8988T (cell line): Measurements from ENCODE around the gene CCNA1.
A peak's percentile ranks its signal among the peaks of the same experiment; 100 is the strongest.

Experiments used
- DNase-seq: peaks from one replicate; pipeline ENCODE4 v3.0.0; 2011

Gene CCNA1

GRCh38 chr13:36432106-36432544 is at the start of gene CCNA1:
Gene CCNA1, plus strand, starts transcription at chr13:36432495. Its CDS starts 562 bp downstream, at chr13:36433057.
- no peak for DNase-seq

GRCh38 chr13:36385489-36385888 is 46.8 kb upstream of the CCNA1 start:
- DNase-seq: no peak

- DNase-seq: no peak
These were observed 37.0 kb upstream of the CCNA1 start for GRCh38 chr13:36395280-36395679.

GRCh38 chr13:36405151-36405550 is 27.1 kb upstream of the CCNA1 start:
- DNase-seq: no peak

DNA sequence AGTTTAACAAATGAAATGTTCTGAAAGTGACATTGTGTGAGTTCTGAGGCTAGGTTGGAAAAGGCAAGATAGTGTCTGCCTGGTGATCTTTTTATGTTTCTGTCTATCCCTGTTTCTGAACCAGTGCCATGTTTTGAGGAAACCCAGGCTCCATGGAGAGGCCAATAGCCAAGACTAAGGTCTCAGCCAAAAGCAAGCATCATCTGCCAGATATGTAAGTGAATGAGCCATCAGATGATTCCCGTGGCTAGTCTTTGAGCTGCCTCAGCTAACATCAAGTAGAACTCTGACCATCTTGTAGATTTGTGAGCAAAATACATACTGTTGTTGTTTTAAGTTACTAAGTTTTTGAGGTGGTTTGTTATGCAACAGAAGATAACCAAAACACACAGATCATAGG is 19.6 kb upstream of the CCNA1 start:
- DNase-seq: no peak

DNA sequence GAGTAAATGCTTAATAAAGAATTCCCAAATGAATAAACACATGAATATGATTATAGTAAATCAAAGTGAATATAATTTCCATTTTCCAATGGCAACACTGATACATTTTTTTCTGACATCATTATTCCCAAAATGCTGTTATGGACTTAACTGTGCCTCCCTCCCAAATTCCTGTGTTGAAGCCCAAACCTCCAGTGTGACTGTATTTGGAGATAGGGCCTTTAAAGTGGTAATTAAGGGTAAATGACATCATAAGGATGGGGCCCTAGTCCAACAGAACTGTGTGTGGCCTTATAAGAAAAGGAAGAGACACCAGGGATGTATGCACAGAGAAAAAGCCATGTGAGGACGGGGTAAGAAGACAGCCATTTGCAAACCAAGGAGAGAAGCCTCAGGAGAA is 19.1 kb upstream of the CCNA1 start:
- DNase-seq: no peak

DNA sequence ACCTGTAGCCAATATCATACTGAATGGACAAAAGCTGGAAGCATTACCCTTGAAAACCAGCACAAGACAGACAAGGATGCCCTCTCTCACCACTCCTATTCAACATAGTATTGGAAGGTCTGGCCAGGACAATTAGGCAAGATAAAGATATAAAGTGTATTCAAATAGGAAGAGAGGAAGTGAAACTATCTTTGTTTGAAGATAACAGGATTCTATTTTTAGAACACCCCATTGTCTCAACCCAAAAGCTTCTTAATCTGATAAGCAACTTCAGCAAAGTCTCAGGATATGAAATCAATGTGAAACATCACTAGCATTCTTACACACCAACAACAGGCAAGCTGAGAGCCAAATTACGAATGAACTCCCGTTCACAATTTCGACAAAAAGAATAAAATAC is 17.8 kb upstream of the CCNA1 start:
- DNase-seq: no peak

DNA sequence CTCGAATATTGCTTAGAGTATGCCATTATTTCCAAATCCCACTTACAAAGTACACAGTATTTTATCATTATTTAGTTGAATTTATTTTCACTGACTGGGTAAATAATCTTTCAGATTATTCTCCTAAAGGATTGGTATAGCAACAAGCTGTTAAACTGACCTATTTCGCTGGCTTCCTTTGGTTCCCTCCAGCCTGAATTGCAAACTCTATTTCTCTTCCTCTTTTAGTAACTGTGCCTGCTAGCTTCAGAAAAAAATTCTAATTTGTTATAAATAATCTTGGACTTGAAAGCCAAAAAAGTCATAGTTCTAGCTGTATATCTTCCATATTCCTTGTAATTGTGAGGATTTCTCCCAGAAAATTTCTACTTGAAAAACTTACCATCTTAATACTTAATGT is 15.0 kb upstream of the CCNA1 start:
- DNase-seq: no peak

GRCh38 chr13:36418022-36418805 is 14.1 kb upstream of the CCNA1 start:
- DNase-seq: no peak

DNA sequence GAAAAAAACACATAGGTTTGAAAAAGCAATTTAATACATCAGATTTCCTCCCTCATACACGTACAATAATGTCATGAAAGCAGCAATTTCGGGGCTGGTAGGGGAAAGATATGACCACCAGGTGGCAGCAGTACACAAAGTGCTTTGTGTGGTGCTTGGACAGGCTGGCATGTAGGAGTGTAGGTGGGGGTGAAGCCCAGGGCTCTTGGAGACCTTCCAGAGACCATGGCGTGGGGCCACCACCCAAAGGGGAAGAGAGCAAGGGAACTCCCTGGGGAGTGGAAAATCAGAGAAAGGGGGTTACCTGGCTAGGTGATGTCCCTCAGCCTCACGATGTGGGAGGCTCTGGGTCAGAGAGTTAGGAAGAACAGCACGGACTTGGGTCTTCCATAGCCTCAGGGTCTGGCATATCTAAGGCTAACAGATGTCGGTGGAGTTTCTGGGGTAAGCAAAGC is 11.8 kb upstream of the CCNA1 start:
- DNase-seq: peak; percentile 52

DNA sequence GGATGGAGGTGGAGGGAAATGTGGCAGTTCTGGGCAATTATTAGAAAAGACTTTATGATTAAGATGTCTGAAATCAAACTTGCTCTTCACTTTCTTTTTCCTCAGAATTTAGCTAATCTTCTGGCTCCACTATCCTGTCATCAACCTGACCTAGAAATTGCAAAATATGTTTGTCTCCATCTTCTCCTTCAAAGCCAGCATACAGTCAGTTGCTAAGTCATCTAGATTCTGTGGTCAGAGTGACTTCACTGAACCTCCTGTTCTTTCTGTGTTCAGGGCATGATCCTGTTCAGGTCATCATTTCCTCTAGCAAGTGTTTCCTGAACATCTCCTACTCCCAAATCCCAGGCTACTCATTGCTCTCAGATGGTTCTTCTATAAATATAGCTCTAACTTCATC is 10.8 kb upstream of the CCNA1 start:
- DNase-seq: no peak

DNA sequence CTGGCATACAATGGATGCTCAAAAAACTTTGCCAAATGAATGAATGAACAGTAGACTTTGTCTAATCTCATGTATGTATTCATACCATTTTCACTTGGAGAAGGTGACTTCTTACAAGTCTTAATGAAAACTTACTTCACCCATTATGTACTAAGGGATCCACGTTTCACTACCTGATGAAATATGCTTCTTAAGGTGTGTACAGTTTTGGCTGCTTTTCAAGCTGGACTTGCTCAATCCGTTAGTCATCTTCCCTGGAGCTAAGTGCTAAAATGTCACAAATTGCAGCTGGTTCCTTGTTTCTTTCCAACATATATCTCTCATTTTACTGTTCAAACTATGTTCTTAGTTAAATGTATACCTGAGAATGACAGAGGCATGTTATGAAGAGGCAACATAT is 4.2 kb upstream of the CCNA1 start:
- no peak for DNase-seq

DNA sequence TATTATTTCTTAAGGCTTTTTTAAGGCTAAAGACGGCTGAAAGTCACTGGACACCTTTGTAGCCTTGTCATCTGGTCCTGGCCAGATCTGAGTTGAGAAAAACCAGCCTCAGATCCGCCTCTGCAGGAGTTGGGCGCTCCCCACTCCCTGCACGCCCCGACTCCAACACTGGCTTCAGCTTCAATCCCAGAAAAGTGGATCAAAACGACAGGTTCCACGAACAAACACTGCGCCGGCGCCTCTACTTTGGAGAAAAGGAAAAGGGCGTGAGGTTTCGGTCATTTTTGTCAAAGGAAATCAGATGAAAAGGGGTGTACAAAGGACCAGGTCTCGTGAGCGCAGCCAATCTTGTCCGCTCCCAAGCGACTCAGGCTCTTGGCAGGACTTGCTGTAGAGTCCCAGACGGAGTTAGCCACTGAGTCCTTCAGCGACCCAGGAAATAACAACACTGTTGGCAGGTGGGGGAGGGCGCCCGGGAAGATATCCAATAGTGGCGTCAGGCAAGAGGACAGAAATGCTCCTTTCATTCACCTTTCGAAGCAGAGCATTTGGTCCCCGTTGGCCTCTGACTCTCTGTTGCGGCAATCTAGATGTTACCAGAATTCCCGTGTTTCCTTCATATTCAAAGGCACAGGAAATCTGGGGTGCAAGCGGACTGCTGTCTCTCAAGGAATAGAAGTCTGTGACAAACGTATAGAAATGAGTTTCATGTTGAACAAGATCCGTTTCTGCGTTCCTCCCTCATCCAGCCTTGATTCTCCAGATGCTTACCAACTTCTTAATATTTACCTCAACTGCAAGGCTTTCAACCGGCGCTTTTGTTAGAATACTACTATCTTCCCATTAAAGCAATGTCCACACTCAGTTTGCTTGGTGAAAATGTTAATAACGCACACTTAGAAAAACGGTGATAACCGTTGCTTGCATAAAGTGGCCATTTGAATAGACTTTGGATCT is 1.8 kb upstream of the CCNA1 start:
- DNase-seq: no peak

DNA sequence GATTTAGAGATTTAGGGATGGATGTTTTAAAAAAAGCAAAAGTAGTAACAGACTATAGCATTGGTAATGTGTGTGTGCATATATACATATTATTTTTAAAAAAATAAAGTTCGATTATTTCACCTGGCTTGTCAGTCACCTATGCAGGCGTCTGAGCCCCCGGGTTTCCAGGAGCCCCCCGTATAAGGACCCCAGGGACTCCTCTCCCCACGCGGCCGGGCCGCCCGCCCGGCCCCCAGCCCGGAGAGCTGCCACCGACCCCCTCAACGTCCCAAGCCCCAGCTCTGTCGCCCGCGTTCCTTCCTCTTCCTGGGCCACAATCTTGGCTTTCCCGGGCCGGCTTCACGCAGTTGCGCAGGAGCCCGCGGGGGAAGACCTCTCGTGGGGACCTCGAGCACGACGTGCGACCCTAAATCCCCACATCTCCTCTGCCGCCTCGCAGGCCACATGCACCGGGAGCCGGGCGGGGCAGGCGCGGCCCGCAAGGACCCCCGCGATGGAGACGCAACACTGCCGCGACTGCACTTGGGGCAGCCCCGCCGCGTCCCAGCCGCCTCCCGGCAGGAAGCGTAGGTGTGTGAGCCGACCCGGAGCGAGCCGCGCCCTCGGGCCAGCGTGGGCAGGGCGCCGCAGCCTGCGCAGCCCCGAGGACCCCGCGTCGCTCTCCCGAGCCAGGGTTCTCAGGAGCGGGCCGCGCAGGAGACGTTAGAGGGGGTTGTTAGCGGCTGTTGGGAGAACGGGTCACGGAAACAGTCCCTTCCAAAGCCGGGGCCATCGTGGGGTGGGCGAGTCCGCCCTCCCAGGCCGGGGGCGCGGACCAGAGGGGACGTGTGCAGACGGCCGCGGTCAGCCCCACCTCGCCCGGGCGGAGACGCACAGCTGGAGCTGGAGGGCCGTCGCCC is 840 bp upstream of the CCNA1 start:
- no peak for DNase-seq

DNA sequence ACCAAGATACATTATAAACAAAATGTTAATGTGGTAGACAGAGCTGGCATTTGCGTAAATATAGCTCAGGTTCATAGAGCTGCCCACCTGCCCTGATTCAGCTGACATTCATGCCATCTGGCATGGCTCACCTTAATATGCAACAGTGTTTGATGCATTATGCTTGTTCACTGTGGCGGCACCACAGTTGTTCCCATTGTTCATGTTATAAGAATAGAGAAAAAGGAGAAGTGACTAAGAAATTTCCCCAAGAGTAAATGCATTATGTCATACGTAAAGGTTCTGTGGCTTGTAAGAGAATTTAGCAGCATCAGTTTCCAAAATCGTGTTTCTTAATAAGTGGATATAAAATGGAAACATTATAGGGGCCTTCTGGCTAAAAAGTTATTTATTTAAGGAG is 4.5 kb downstream of the CCNA1 start:
- no peak for DNase-seq

GRCh38 chr13:36438594-36439483 is 6.5 kb downstream of the CCNA1 start:
- DNase-seq: no peak

DNA sequence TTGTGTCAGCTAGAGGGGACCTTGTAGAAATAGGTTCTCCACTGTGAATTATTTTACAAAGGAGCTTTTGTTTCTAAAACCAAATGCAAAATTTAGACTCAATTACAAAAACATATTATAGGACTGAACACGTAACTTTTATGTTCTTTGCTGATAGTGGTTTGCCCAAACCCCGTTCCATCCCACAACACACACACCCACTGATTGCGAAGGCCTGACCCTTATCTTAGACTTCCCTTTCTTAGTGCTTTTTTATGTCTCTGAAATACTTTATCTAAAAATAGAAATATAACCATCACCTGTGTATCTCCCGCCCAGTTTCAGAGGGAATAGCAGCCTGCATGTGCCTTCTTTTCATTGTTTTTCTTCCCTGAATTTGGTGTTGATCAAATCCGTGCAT is 13.0 kb downstream of the CCNA1 start:
- no peak for DNase-seq

- no peak for DNase-seq
These were observed 13.6 kb downstream of the CCNA1 start for GRCh38 chr13:36445891-36446351.

DNA sequence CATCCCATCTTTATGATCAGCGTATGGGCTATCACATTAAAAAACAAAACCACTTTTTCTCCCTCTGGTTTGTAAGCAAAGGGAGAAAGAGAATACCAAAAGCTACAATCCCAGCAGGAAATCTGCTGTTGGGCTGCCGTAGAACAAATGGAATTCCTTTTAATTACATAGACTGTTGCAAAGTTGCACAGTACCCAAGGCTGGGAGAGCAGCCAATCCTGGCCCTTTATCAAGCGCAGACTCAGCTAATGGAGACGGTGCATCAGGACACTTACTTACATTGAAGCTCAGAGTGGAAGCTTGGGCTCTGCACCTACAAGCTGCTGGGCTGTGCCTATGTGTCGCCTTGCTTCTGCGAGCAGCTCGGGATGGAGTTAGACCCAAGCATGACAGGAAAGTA is 15.2 kb downstream of the CCNA1 start:
- no peak for DNase-seq

- no peak for DNase-seq
These were observed 18.2 kb downstream of the CCNA1 start for GRCh38 chr13:36450534-36450933.

DNA sequence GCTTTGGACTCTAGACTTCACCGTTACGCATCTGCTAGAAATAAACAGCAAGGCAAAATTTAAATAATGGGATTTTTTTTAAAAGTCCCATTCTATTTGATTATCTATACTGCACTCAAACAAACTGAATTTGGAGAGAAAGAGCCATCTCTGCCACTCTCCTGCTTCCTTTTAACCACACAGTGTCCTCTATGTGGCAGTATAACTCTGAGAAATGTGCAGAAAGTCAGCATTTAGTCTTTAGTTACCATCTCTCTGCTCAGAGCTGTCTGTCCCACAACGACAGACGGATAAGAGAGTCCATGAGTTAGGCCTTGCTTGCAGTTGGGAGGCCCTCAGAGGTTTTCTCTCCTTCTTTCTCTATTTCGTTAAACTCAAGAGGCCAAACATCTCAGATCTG is 21.2 kb downstream of the CCNA1 start:
- no peak for DNase-seq

GRCh38 chr13:36454121-36454520 is 21.8 kb downstream of the CCNA1 start:
- DNase-seq: no peak
